K562 (cell line): ENCODE data around the gene KLHL25. TPM values are rescaled to one million over a fixed set of nuclear protein-coding genes. Genes with fewer than 3 reads are reported as not detected.

Source experiments
- ATAC-seq: fragments of 200-7000 bp; cut with Tn5 transposase; 3 replicates; pipeline ENCODE4 v1.9.1; 2020; ENCODE audit warnings: moderate library complexity
- BruUV-seq: library from RNA; stranded (reverse); fragments of 400-500 nt; replicated peaks from 2 replicates; lab custom pipeline; 2021; lab: Mats Ljungman, UMichigan
- CTCF ChIA-PET: fragments of 300-600 bp; formaldehyde crosslinking; extraction: SDS; loops from one replicate; lab custom pipeline; 2021; ENCODE audit warnings: low intra/inter-chr PET ratio; lab: Yijun Ruan, JAX
- POLR2A ChIA-PET: fragments of 300-600, 350-650 bp; sonication (Branson Sonifier 250); formaldehyde crosslinking; extraction: SDS; loops from one replicate; lab custom pipeline; 2021; ENCODE audit warnings: antibody characterized with exemption, inconsistent platforms; lab: Yijun Ruan, JAX
- DNase-seq, 4 experiments: peaks; one replicate each; pipeline versions ENCODE4 v3.0.0 to v3.0.0-alpha.2; 2011 to 2018; ENCODE audit warnings: low spot score in 3 of 4, mixed read lengths in 3 of 4; ENCODE audit errors: extremely low read depth in 1 of 4
- FAIRE-seq: peaks from 2 replicates; lab custom pipeline; 2011; peaks lifted over from hg19 to GRCh38; lab: Jason Lieb, UNC
- H2AFZ ChIP-seq: 2 replicates; pipeline ENCODE4 v1.6.0; 2011; ENCODE audit warnings: low read depth, low read length, control low read depth, inconsistent platforms
- H3K27ac ChIP-seq: fragments of 200-600 bp; 3 replicates; pipeline ENCODE4 v1.8.0; 2011; ENCODE audit warnings: low read depth, mild to moderate bottlenecking, control low read depth, inconsistent platforms, low read length, moderate library complexity, mixed read lengths; ENCODE audit errors: extremely low read depth
- H3K27me3 ChIP-seq, 2 experiments: fragments of 300-600 bp in 1 of 2; 2 replicates in 1 of 2; 3 replicates in 1 of 2; pipeline versions ENCODE4 v1.6.0 to v1.8.0; 2011; ENCODE audit warnings: inconsistent platforms in 2 of 2, low read length in 2 of 2, mild to moderate bottlenecking in 1 of 2, mixed read lengths in 1 of 2, moderate library complexity in 1 of 2; ENCODE audit not compliant: control insufficient read depth in 2 of 2, insufficient read depth in 2 of 2
- H3K36me3 ChIP-seq: fragments of 300-600 bp; 3 replicates; pipeline ENCODE4 v1.8.0; 2011; ENCODE audit warnings: mild to moderate bottlenecking, low read length, inconsistent platforms; ENCODE audit not compliant: control insufficient read depth, insufficient read depth
- H3K4me1 ChIP-seq, 2 experiments: fragments of 200-600 bp in 1 of 2; replicated peaks in 1 of 2; 2 replicates in 1 of 2; 3 replicates in 1 of 2; pipeline versions ENCODE4 v1.5.1 to v1.8.0; 2011; ENCODE audit warnings: inconsistent platforms in 2 of 2, low read length in 2 of 2, mild to moderate bottlenecking in 1 of 2, mixed read lengths in 1 of 2, moderate library complexity in 1 of 2; ENCODE audit not compliant: control insufficient read depth in 2 of 2, insufficient read depth in 2 of 2
- H3K4me2 ChIP-seq: 2 replicates; pipeline ENCODE4 v1.6.1; 2011; ENCODE audit warnings: low read length, control low read depth, inconsistent platforms, mixed read lengths; ENCODE audit not compliant: insufficient read depth
- H3K4me3 ChIP-seq: fragments of 200-600 bp; sonication (generic), shearing (Covaris generic); 2 replicates; pipeline ENCODE4 v1.5.1; 2016; ENCODE audit warnings: control low read depth, inconsistent platforms
- H3K79me2 ChIP-seq: fragments of 200-600 bp; 3 replicates; pipeline ENCODE4 v1.8.0; 2011; ENCODE audit warnings: low read length, inconsistent platforms; ENCODE audit not compliant: control insufficient read depth, insufficient read depth
- H3K9ac ChIP-seq, 2 experiments: 2 replicates each; pipeline versions ENCODE4 v1.6.0 to v1.6.1; 2011; ENCODE audit warnings: low read depth in 2 of 2, low read length in 2 of 2, control low read depth in 1 of 2, inconsistent platforms in 1 of 2, mild to moderate bottlenecking in 1 of 2, mixed read lengths in 1 of 2; ENCODE audit not compliant: insufficient read depth in 1 of 2
- H3K9me1 ChIP-seq: one replicate; pipeline ENCODE4 v1.6.0; 2011; ENCODE audit warnings: inconsistent platforms, mild to moderate bottlenecking, low read length, moderate library complexity; ENCODE audit not compliant: control insufficient read depth, insufficient read depth
- H3K9me3 ChIP-seq: replicated peaks from 2 replicates; pipeline ENCODE4 v1.5.1; 2011; ENCODE audit warnings: low read depth, low read length, inconsistent platforms; ENCODE audit not compliant: control insufficient read depth, insufficient read depth
- H4K20me1 ChIP-seq: replicated peaks from 2 replicates; pipeline ENCODE4 v1.6.1; 2011; ENCODE audit warnings: low read length, inconsistent platforms, mixed read lengths; ENCODE audit not compliant: control insufficient read depth, insufficient read depth
- ARID1B ChIP-seq: fragments of 450-650 bp; IDR thresholded peaks from 2 replicates; pipeline ENCODE4 v1.6.1; 2016; ENCODE audit warnings: antibody characterized with exemption, mild to moderate bottlenecking, inconsistent platforms
- CBFB ChIP-seq: sonication (generic); formaldehyde crosslinking; IDR thresholded peaks from 2 replicates; pipeline ENCODE4 v1.4.0; 2020; ENCODE audit warnings: mild to moderate bottlenecking, missing genetic modification reagents
- CHD4 ChIP-seq: fragments of 200-600 bp; sonication (generic); IDR thresholded peaks from 3 replicates; pipeline ENCODE4 v1.6.1; 2012; ENCODE audit warnings: low read depth, mild to moderate bottlenecking, mixed read lengths, low read length, inconsistent platforms; ENCODE audit not compliant: insufficient read depth, insufficient replicate concordance, poor library complexity, severe bottlenecking
- GTF2B ChIP-seq: IDR thresholded peaks from 2 replicates; pipeline ENCODE4 v1.6.1; 2011; ENCODE audit not compliant: insufficient read length; ENCODE audit errors: extremely low read depth
- HNRNPL ChIP-seq: fragments of 200-400 bp; formaldehyde crosslinking; IDR thresholded peaks from 2 replicates; pipeline ENCODE4 v1.6.1; 2017; ENCODE audit warnings: low read depth, mild to moderate bottlenecking, low read length
- RBM17 ChIP-seq: fragments of 200-400 bp; formaldehyde crosslinking; IDR thresholded peaks from 2 replicates; pipeline ENCODE4 v1.6.1; 2017; ENCODE audit warnings: low read depth, mild to moderate bottlenecking, low read length, borderline replicate concordance
- SMAD4 ChIP-seq: fragments of 250-450 bp; sonication (Bioruptor Pico); conservative IDR thresholded peaks from 2 replicates; pipeline ENCODE4 v1.8.0; 2021; ENCODE audit warnings: inconsistent platforms, mild to moderate bottlenecking, moderate library complexity
- SMARCC2 ChIP-seq: fragments of 450-650 bp; IDR thresholded peaks from 2 replicates; pipeline ENCODE4 v1.6.1; 2017; ENCODE audit warnings: antibody characterized with exemption, moderate library complexity, mild to moderate bottlenecking, low read depth
- ZEB2 ChIP-seq: fragments of 450-650 bp; IDR thresholded peaks from 2 replicates; pipeline ENCODE4 v1.6.1; 2016
- ZKSCAN8 ChIP-seq: fragments of 200-800 bp; sonication (Bioruptor generic); IDR thresholded peaks from 2 replicates; pipeline ENCODE4 v1.6.1; 2016; ENCODE audit warnings: missing genetic modification characterization, missing compliant biosample characterization
- WGBS: fragments of 100-300 bp; shearing (Covaris generic); methylation state at CpG from one replicate; pipeline ENCODE4 v1.1.6; 2016; ENCODE audit warnings: low coverage, mixed read lengths; ENCODE audit not compliant: insufficient coverage; ENCODE audit errors: missing lambda C conversion rate; 5-methylcytosine and 5-hydroxymethylcytosine counted together
- in situ Hi-C: fragments of 300-500 bp; cut with MboI; formaldehyde crosslinking; loops from 4 replicates; pipeline ENCODE4 v1.15.0; 2018; ENCODE audit warnings: inconsistent platforms, mixed read lengths
- intact Hi-C: fragments of 100-400 bp; cut with micrococcal nuclease; formaldehyde crosslinking; loops from 2 replicates; pipeline ENCODE4 v1.14.2; 2022
- polyA plus RNA-seq, 8 experiments: library from polyadenylated mRNA; depleted of rRNA in 4 of 8; stranded (reverse) in 5 of 8; unstranded in 3 of 8; fragments of >200 nt; fragmentation: Nextera tagmentation in 2 of 8; fragmentation: Illumina TruSeq in 1 of 8; extraction: Ambion mirVana in 2 of 8; extraction: Trizol in 1 of 8; gene quantifications; 2 replicates each; pipeline versions ENCODE4 v1.2.1 to v1.2.3, GENCODE V29; 2011 to 2014; ENCODE audit warnings: inconsistent platforms in 1 of 8, missing spikeins in 1 of 8
- total RNA-seq, 7 experiments: library from RNA; depleted of rRNA in 6 of 7; stranded (reverse); fragments of >200 nt in 6 of 7; fragmentation: Illumina TruSeq in 2 of 7; extraction: Trizol in 2 of 7; gene quantifications; 2 replicates each; pipeline versions ENCODE4 v1.2.1 to v1.2.3, GENCODE V29; 2011 to 2021; ENCODE audit warnings: low replicate concordance in 1 of 7
- TF ChIP-seq, protein P1 (sequence below), 2 experiments: fragments of 250-450 bp in 1 of 2; fragments of 450-650 bp in 1 of 2; sonication (Bioruptor Pico) in 1 of 2; IDR thresholded peaks; 2 replicates each; pipeline versions ENCODE4 v1.6.1 to v1.8.0; 2016 to 2021; ENCODE audit warnings: mild to moderate bottlenecking in 2 of 2, moderate library complexity in 2 of 2, missing compliant biosample characterization in 1 of 2, missing genetic modification characterization in 1 of 2
- TF ChIP-seq, protein P2 (sequence below): fragments of 150-350 bp; IDR thresholded peaks from 2 replicates; pipeline ENCODE4 v1.6.1; 2014; ENCODE audit warnings: low read depth, mild to moderate bottlenecking, low read length, borderline replicate concordance

KLHL25 gene
- total and polyA plus RNA-seq, 9 of the 15 experiments (the other 6 are each of a cell fraction or from before 2014, with no cell fraction given) = 0.04 to 0.14 (median 0.10) TPM; not detected in 3

- TF ChIP-seq, protein P1, sequence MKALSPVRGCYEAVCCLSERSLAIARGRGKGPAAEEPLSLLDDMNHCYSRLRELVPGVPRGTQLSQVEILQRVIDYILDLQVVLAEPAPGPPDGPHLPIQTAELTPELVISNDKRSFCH (CRISPR knock-in tag; IDR thresholded peaks at IDR 0.05) = no peak
- TF ChIP-seq, protein P1 (tag; IDR thresholded peaks at IDR 0.05) = no peak
- TF ChIP-seq SMARCC2 = no peak
- TF ChIP-seq, all 486 proteins: peak for 0
These were observed 46.5 kb downstream of the KLHL25 start (continued) for GRCh38 chr15:85748176-85748575.

GRCh38 chr15:85746641-85747040 lies 48.1 kb downstream of the KLHL25 start:
- ChIA-PET CTCF (no interaction called here), POLR2A (interaction anchor here (0.5 kb wide), 1 partner anchor 383 kb away, joined by 4 read pairs; no protein-coding TSS in a partner anchor)
- no peak for FAIRE-seq
- no peak overlapping the region for H3K27ac ChIP-seq
- TF ChIP-seq, protein P2, sequence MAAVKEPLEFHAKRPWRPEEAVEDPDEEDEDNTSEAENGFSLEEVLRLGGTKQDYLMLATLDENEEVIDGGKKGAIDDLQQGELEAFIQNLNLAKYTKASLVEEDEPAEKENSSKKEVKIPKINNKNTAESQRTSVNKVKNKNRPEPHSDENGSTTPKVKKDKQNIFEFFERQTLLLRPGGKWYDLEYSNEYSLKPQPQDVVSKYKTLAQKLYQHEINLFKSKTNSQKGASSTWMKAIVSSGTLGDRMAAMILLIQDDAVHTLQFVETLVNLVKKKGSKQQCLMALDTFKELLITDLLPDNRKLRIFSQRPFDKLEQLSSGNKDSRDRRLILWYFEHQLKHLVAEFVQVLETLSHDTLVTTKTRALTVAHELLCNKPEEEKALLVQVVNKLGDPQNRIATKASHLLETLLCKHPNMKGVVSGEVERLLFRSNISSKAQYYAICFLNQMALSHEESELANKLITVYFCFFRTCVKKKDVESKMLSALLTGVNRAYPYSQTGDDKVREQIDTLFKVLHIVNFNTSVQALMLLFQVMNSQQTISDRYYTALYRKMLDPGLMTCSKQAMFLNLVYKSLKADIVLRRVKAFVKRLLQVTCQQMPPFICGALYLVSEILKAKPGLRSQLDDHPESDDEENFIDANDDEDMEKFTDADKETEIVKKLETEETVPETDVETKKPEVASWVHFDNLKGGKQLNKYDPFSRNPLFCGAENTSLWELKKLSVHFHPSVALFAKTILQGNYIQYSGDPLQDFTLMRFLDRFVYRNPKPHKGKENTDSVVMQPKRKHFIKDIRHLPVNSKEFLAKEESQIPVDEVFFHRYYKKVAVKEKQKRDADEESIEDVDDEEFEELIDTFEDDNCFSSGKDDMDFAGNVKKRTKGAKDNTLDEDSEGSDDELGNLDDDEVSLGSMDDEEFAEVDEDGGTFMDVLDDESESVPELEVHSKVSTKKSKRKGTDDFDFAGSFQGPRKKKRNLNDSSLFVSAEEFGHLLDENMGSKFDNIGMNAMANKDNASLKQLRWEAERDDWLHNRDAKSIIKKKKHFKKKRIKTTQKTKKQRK = no peak
- no peak for TF ChIP-seq SMAD4 (CRISPR knock-in tag)
- TF ChIP-seq ARID1B = no peak
- no peak for TF ChIP-seq RBM17
- no peak for TF ChIP-seq ZKSCAN8 (CRISPR knock-in tag)
- no peak for TF ChIP-seq CHD4
- TF ChIP-seq GTF2B = no peak
- no peak for TF ChIP-seq HNRNPL
- TF ChIP-seq ZEB2 = no peak
- TF ChIP-seq CBFB = no peak
- H4K20me1 ChIP-seq = no peaks in the 10 kb centered on the region
- H3K27me3 ChIP-seq = peaks cover 32 to 57% of the 10 kb centered on the region in 2 experiments
- BruUV-seq = no TSS peak
- H3K36me3 ChIP-seq = no peaks in the 10 kb centered on the region
- H3K9me1 ChIP-seq = no peaks in the 10 kb centered on the region
- DNase-seq = no peak
- H3K79me2 ChIP-seq = no peaks in the 10 kb centered on the region
- no peak overlapping the region for H2AFZ ChIP-seq
- H3K9me3 ChIP-seq = no peaks in the 10 kb centered on the region
- no peak overlapping the region for H3K4me3 ChIP-seq
- in situ Hi-C loops (no loop called here), intact Hi-C loops (no loop called here)
- H3K9ac ChIP-seq = no peak overlapping the region
- no peak for ATAC-seq
- H3K4me2 ChIP-seq = no peak overlapping the region
- WGBS = 2% methylated on average over 12 of the region's 12 CpGs
- no peaks in the 10 kb centered on the region for H3K4me1 ChIP-seq
